GM18519 (cell line): ENCODE measurements around the gene OLIG3.

ENCODE experiments used
- ATAC-seq: cut with Tn5 transposase; IDR thresholded peaks from one replicate; pipeline ENCODE4 v1.9.1; 2021; ENCODE audit warnings: mild to moderate bottlenecking, moderate library complexity; ENCODE audit not compliant: unreplicated experiment, low FRiP score

Gene OLIG3

GRCh38 chr6:137496909-137497720, 2.9 kb upstream of the OLIG3 start:
- ATAC-seq = no peak

- no peak for ATAC-seq
Measured at GRCh38 chr6:137496368-137496767, 2.2 kb upstream of the OLIG3 start.

DNA sequence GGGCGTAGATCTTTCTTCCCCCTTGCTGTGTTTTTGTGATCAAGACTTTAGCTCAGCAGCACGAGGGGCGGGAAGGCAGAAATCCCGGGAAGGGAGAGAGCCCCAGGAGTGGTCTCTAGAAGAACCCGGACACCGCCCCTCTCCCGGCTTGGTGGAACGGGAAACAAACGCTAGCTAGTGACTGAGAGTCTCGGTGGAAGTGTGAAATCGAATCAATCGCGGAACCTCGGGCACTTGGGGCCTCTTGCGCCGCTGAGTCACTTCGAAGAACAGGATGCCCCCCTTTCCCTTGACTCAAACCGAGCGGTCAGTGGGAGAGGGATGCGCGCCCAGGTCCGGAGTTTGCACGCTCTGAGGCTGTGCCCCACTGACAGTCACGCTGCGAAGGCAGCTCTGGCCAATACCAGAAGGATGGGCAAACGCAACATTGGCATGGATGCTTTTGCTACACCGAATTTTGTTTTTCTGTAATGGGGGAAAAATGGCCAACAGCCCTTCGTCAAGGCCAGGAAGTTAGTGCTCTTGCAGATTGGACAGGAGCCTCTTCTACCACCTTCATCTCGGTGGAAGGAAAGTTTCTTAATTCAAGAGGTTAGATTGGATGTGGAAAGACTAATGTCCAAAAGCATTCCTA, 1.6 kb upstream of the OLIG3 start:
- no peak for ATAC-seq

DNA sequence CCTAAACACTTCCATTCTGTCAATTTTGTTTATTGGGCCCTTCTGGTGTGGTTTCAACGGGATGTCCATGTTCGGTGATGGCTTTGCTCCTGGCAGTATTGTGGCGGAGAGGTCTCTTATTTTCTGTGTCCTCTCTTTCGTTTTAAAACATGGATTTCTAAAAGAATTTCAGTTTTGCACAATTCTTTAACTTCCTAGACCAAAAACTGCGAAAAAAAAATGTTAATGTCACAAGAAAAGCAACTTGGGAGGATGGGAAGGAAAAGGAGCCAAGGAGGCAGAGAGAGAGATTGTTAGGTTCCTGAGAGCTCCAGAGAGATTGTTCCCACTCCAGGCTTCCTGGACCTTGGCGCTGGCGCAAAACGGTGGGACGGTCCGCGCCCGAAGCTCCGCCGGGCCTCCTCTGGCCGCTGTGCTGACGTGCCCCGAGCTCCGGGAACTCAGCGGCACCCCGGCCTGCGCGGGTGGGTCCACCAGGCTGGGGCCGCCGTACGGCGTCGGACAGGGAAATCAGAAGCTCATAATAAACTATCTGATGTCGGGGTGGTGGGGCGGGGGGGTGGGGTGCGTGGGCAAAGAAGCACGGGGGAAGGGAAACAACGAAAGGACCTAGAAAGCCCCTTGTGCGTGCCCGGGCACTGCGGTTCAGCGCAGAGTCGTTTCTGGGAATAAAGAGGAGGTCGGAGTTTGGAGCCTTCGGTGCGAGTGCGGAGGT, 951 bp upstream of the OLIG3 start:
- ATAC-seq = no peak

DNA sequence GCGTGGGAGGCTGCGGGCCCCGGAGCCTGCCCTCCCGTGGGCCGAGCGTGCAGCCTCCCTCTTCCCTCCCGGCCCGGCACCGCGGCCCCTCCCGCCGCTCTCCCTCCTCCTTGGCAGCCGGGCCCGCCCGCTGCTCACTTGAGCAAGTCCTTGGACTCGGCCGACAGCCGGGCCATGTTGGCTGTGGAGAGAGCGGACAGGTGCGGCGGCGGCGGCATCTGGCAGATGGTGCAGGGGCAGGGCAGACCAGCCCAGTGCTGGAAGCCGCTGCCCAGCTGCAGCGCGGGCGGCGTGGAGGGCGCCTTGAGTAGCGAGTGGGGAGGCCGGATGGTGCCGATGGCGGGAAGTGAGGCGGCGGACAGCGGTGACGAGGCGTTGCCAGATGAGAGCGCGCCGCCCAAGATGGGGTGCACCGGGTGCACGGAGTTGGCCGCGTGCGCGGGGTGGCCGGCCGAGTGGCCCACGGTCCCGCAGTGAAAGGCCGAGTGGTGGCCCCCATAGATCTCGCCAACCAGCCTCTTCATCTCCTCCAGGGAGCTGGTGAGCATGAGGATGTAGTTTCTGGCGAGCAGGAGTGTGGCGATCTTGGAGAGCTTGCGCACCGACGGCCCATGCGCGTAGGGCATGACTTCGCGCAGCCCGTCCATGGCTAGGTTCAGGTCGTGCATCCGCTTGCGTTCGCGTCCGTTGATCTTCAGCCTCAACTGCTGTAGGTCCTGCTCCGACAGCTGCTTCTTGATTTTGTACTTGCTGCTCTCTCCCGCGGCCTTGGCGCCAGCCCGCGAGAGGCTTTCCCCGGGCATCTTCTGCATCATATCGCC, 766 bp downstream of the OLIG3 start:
- ATAC-seq = no peak

- ATAC-seq = no peak
Measured at GRCh38 chr6:137492289-137493217, 1.6 kb downstream of the OLIG3 start.

DNA sequence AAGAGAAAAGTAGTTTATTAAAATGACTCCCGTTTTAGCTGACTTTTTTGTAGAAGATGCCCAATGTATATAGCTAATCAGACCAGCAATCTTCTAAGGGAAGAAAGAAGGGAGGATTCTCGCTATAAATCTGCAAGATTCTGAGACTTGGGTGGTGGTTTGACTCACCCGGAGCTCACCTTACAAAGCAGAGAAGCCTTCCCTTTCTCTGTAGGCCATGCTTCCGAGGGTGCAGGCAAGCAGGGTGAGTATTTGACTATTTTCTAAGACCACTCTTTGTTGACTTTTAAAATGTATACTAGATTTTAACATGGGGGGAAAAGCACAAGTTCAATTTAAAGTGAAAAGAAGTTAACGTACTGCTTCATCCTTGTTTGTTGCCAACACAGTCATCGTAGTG, 2.7 kb downstream of the OLIG3 start:
- no peak for ATAC-seq

DNA sequence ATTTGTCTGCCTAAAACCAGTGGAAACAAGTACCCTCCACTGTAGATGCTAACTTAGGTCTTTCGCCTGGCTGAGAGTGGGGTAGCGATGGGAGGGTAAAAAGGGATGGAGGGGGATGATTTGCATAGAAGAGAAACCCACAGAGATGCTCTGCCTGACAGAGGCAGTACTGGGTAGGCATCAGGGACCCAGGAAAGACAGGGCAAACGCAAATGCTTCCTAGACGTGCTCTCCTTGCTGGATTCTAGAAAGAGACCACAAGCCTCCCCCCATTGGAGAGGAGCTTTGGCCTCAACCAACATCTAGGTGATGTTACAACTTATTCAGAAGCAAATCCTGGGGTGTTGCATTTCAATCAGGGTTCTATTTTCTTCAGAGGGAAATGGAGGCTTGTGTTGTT, 3.2 kb downstream of the OLIG3 start:
- ATAC-seq = no peak

GRCh38 chr6:137490006-137490905, 3.9 kb downstream of the OLIG3 start:
- no peak for ATAC-seq

- no peak for ATAC-seq
Measured at GRCh38 chr6:137489046-137490005, 4.9 kb downstream of the OLIG3 start.

GRCh38 chr6:137488150-137489045, 5.8 kb downstream of the OLIG3 start:
- ATAC-seq = no peak

DNA sequence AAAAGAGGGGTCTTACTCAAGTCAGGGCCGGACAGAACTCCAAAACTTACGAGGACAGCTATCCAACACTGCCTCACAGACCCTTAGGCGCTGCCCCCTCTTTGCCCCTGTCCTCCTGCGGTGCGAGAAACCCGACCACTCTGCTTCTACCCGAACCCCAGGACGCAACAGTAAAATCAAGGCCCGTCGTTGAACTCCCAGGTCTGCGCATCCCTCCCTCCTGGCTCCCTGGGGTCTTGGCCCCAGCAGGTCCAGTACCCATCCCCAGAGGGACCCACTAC, 6.4 kb downstream of the OLIG3 start:
- no peak for ATAC-seq

DNA sequence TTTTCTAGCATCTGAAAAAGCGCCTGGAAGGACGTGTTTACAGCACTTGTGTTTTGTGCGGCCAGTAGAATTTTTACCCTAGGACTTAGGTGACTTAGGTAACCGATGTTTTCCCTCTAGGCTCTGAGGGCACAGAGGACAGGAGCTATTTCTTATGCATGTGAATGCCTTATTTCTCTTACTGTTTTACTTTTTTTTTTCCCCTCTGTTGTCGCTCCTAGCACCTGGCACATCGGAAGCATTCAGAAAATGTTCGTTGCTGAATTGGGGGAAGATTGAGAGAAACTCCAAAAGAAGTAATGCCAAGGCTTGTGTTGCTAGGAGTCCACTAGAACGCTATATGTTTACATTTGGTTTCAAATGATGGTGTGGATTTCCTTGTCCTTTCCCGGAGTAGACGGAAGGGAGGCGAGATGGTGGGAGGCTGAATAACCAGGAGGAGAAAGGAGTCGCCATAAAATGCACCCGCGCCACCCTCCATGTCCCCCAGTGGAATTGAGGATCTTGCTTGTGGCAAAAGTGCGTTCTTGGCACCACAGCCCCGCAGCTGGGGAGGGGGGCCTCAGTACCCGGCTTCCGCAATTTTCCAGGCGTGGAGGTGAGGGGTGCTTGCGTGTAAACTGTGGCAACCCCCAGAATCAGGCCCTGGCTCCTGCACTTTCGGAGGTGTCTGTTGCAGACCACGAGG, 6.9 kb downstream of the OLIG3 start:
- ATAC-seq = no peak

DNA sequence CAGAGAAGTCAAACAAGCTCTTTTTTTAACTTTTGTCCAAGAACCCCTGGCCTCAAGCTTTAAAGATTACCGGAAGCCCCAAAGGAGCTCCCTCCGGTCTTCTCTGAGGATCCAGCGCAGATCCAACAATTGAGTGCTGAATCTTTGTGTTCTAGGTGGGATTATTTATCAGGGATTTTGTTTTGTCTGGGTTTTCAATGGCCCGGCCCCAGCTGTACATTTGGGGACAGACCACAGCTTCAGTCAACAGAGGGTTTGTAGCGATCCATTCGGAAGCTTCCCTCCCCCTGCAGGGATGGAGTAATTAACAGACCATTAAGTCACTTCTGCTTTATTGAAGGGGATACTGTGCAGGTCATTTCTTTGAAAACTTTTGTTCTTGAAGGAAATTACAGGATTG, 7.8 kb downstream of the OLIG3 start:
- no peak for ATAC-seq

GRCh38 chr6:137480431-137480830, 13.8 kb downstream of the OLIG3 start:
- ATAC-seq = no peak

GRCh38 chr6:137475103-137475502, 19.1 kb downstream of the OLIG3 start:
- ATAC-seq = no peak
